ENCODE results near the gene NUF2. TPM values are rescaled to one million over a fixed set of nuclear protein-coding genes. Genes with fewer than 3 reads are reported as not detected.

Gene NUF2
- total and polyA plus RNA-seq, 2 of the 8 experiments (the other 6 are each of a cell fraction or from before 2014, with no cell fraction given) = 12.1 to 28.3 TPM

DNA sequence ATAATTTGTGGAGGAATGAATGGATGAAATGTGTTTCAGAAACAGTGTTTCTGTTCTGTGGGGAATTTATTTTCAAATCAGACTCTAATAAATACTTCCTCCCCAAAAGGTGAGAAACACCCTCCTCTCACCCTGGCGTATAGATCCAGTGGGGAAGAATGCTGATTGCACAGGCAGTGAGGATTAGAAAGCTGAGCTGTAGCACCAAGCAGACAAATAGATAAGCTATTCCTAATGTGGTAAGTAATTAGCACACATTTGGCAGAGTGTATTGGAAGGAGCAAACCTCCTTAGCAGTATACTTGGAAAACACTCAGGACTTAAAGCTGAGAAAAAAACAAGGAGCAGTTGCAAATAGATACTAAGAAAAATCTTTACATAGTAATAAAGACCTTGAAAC, 50.8 kb downstream of the NUF2 start (continued):
- TF ChIP-seq, protein P1, sequence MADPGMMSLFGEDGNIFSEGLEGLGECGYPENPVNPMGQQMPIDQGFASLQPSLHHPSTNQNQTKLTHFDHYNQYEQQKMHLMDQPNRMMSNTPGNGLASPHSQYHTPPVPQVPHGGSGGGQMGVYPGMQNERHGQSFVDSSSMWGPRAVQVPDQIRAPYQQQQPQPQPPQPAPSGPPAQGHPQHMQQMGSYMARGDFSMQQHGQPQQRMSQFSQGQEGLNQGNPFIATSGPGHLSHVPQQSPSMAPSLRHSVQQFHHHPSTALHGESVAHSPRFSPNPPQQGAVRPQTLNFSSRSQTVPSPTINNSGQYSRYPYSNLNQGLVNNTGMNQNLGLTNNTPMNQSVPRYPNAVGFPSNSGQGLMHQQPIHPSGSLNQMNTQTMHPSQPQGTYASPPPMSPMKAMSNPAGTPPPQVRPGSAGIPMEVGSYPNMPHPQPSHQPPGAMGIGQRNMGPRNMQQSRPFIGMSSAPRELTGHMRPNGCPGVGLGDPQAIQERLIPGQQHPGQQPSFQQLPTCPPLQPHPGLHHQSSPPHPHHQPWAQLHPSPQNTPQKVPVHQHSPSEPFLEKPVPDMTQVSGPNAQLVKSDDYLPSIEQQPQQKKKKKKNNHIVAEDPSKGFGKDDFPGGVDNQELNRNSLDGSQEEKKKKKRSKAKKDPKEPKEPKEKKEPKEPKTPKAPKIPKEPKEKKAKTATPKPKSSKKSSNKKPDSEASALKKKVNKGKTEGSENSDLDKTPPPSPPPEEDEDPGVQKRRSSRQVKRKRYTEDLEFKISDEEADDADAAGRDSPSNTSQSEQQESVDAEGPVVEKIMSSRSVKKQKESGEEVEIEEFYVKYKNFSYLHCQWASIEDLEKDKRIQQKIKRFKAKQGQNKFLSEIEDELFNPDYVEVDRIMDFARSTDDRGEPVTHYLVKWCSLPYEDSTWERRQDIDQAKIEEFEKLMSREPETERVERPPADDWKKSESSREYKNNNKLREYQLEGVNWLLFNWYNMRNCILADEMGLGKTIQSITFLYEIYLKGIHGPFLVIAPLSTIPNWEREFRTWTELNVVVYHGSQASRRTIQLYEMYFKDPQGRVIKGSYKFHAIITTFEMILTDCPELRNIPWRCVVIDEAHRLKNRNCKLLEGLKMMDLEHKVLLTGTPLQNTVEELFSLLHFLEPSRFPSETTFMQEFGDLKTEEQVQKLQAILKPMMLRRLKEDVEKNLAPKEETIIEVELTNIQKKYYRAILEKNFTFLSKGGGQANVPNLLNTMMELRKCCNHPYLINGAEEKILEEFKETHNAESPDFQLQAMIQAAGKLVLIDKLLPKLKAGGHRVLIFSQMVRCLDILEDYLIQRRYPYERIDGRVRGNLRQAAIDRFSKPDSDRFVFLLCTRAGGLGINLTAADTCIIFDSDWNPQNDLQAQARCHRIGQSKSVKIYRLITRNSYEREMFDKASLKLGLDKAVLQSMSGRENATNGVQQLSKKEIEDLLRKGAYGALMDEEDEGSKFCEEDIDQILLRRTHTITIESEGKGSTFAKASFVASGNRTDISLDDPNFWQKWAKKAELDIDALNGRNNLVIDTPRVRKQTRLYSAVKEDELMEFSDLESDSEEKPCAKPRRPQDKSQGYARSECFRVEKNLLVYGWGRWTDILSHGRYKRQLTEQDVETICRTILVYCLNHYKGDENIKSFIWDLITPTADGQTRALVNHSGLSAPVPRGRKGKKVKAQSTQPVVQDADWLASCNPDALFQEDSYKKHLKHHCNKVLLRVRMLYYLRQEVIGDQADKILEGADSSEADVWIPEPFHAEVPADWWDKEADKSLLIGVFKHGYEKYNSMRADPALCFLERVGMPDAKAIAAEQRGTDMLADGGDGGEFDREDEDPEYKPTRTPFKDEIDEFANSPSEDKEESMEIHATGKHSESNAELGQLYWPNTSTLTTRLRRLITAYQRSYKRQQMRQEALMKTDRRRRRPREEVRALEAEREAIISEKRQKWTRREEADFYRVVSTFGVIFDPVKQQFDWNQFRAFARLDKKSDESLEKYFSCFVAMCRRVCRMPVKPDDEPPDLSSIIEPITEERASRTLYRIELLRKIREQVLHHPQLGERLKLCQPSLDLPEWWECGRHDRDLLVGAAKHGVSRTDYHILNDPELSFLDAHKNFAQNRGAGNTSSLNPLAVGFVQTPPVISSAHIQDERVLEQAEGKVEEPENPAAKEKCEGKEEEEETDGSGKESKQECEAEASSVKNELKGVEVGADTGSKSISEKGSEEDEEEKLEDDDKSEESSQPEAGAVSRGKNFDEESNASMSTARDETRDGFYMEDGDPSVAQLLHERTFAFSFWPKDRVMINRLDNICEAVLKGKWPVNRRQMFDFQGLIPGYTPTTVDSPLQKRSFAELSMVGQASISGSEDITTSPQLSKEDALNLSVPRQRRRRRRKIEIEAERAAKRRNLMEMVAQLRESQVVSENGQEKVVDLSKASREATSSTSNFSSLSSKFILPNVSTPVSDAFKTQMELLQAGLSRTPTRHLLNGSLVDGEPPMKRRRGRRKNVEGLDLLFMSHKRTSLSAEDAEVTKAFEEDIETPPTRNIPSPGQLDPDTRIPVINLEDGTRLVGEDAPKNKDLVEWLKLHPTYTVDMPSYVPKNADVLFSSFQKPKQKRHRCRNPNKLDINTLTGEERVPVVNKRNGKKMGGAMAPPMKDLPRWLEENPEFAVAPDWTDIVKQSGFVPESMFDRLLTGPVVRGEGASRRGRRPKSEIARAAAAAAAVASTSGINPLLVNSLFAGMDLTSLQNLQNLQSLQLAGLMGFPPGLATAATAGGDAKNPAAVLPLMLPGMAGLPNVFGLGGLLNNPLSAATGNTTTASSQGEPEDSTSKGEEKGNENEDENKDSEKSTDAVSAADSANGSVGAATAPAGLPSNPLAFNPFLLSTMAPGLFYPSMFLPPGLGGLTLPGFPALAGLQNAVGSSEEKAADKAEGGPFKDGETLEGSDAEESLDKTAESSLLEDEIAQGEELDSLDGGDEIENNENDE (IDR thresholded peaks at IDR 0.05; ENCODE audit: insufficient replicate concordance, low read length) = no peak
- TF ChIP-seq POLR2A (IDR thresholded peaks at IDR 0.05; ENCODE audit: control extremely low read depth in 1 of 2, low read depth in 2 of 2, low read length in 2 of 2) = no peak

All from H1 (cell line).